CD4-positive, alpha-beta memory T cell (primary cell): ENCODE measurements around the gene NUP214. TPM values are rescaled to one million over a fixed set of nuclear protein-coding genes. Genes with fewer than 3 reads are reported as not detected.
A peak's percentile ranks its signal among the peaks of the same experiment; 100 is the strongest.

Experiments used
- CTCF ChIA-PET: fragments of 350-600 bp; sonication (Branson Sonifier 250); formaldehyde crosslinking; loops from one replicate; lab custom pipeline; 2021; ENCODE audit warnings: inconsistent platforms; ENCODE audit not compliant: partially characterized antibody; lab: Charles Lee
- POLR2A ChIA-PET: fragments of 350-600 bp; sonication (Branson Sonifier 250); formaldehyde crosslinking; loops from one replicate; lab custom pipeline; 2021; ENCODE audit not compliant: partially characterized antibody; lab: Charles Lee
- DNase-seq, 5 donors: peaks; one replicate each; pipeline versions ENCODE4 v3.0.0 to v3.0.0-alpha.2; 2020 to 2022; ENCODE audit warnings: mixed read lengths in 1 of 5
- H3K27ac ChIP-seq: one replicate; pipeline ENCODE4 v1.7.0; 2013; ENCODE audit warnings: low read depth, low read length
- H3K27me3 ChIP-seq: 2 replicates; pipeline ENCODE4 v1.7.0; 2013; ENCODE audit warnings: mild to moderate bottlenecking, low read length, moderate library complexity; ENCODE audit not compliant: insufficient read depth
- H3K36me3 ChIP-seq: 2 replicates; pipeline ENCODE4 v1.7.0; 2013; ENCODE audit warnings: mild to moderate bottlenecking, low read length, moderate library complexity; ENCODE audit not compliant: insufficient read depth
- H3K4me1 ChIP-seq: 2 replicates; pipeline ENCODE4 v1.7.0; 2013; ENCODE audit warnings: mild to moderate bottlenecking, low read length, moderate library complexity; ENCODE audit not compliant: insufficient read depth
- H3K4me3 ChIP-seq, 2 donors: one replicate each; pipeline ENCODE4 v1.7.0; 2013; ENCODE audit warnings: low read length in 2 of 2, mild to moderate bottlenecking in 1 of 2
- H3K9me3 ChIP-seq, 2 donors: one replicate each; pipeline ENCODE4 v1.7.0; 2013; ENCODE audit warnings: low read length in 2 of 2, control low read depth in 1 of 2; ENCODE audit not compliant: control insufficient read depth in 1 of 2
- H3K27ac Mint-ChIP-seq, 7 donors: one replicate each; pipeline ENCODE4 v1.8.0; 2020 to 2021; ENCODE audit warnings: mixed read lengths in 7 of 7, mild to moderate bottlenecking in 6 of 7, inconsistent platforms in 3 of 7, moderate library complexity in 3 of 7
- H3K27me3 Mint-ChIP-seq, 2 donors: one replicate each; pipeline ENCODE4 v1.8.0; 2020 to 2021; ENCODE audit warnings: mixed read lengths in 2 of 2
- H3K36me3 Mint-ChIP-seq, 2 donors: one replicate each; pipeline ENCODE4 v1.8.0; 2020 to 2021; ENCODE audit warnings: mixed read lengths in 2 of 2, inconsistent platforms in 1 of 2, mild to moderate bottlenecking in 1 of 2
- H3K4me1 Mint-ChIP-seq, 4 donors: one replicate each; pipeline ENCODE4 v1.8.0; 2020 to 2021; ENCODE audit warnings: mixed read lengths in 4 of 4, mild to moderate bottlenecking in 1 of 4
- H3K4me3 Mint-ChIP-seq, 8 donors: one replicate each; pipeline ENCODE4 v1.8.0; 2020 to 2021; ENCODE audit warnings: mixed read lengths in 8 of 8, mild to moderate bottlenecking in 7 of 8, moderate library complexity in 6 of 8, inconsistent platforms in 3 of 8
- H3K9me3 Mint-ChIP-seq, 8 donors: one replicate each; pipeline ENCODE4 v1.8.0; 2020 to 2021; ENCODE audit warnings: mixed read lengths in 8 of 8, mild to moderate bottlenecking in 5 of 8, inconsistent platforms in 3 of 8, moderate library complexity in 1 of 8
- intact Hi-C: fragments of 100-400 bp; cut with micrococcal nuclease; formaldehyde crosslinking; loops from one replicate; pipeline ENCODE4 v1.15.1; 2023
- polyA plus RNA-seq, 2 donors: library from polyadenylated mRNA; unstranded; fragments of 300-500 nt; fragmentation: Illumina TruSeq; gene quantifications; one replicate each; pipeline ENCODE4 v1.2.3, GENCODE V29; 2021
- total RNA-seq, 2 experiments: library from RNA; stranded (reverse); gene quantifications; one replicate each; pipeline ENCODE4 v1.2.3, GENCODE V29; 2021

Gene NUP214
- 10 to 100 TPM; 72.1 to 79.5 TPM for total RNA-seq
- polyA plus RNA-seq = 10 to 100 TPM in 1 of 2 donors, 1 to 10 TPM in 1; 6.6 to 22.3 TPM

DNA sequence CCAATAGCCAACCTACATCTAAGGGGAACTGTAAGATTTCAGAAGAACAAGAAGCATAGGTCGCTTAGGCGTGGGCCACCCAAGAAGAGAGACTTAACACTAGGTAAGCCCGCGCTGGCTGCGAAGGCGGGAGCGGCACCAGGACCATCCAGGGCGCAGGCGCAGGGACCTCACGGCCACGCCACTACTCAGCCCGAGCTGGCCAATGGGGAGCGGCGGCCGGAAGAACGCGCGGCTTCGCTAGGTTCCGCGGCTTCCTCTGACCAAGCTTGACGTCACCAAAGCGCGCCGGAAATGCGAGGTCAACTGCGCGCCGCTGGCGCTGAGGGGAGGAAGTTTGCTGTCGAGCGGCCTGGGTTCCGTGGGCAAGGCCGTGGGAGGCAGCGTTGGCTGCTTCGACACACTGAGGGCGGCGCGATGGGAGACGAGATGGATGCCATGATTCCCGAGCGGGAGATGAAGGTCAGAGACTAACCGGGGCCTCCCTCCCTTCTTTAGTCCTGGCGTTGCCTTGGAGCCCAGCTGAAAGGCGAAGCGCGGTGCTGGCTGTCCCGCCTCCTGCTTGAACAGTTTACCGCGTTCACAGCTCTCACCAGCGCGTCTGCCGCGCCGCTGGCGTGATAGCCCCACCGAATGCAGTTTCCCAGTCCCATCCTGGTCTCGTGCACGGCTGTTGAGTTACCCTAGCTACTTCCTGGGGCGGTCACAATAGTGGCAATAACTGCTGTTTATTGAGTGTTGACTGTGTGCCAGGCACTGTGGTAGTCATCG, at the start of gene NUP214:
NUP214 (plus strand) TSS at position 299 of the 771 bp plus-strand sequence; CDS start at position 418, 119 bp downstream.
- Histone ChIP-seq H3K27me3 (no peaks in the 10 kb centered on the region), H3K4me1 (peaks cover 17% of the 10 kb centered on the region), H3K27ac (peak within 1 kb of the TSS; percentile 90), H3K4me3 (peak within 1 kb of the TSS; percentile 85 to 95), H3K36me3 (peaks cover 31% of the 10 kb centered on the region), H3K9me3 (no peaks in the 10 kb centered on the region)
- H3K4me3 Mint-ChIP-seq = peak within 1 kb of the TSS; percentile 97 to 100 (median 99)
- intact Hi-C loops = loop anchor here (1.0 to 2.0 kb wide), 3 partner anchors 67 to 406 kb away; partner anchors contain the start of gene UCK1
- CTCF ChIA-PET = interaction anchor here (1.5 kb wide), 2 partner anchors 211 to 225 kb away, joined by 4 to 5 read pairs; no protein-coding TSS in a partner anchor
- POLR2A ChIA-PET = interaction anchor here (0.6 to 1.9 kb wide), 24 partner anchors 8 to 1545 kb away, joined by 3 to 8 read pairs (median 4); partner anchors contain the start of genes DDX31, EXOSC2 and GTF3C4
- H3K27ac Mint-ChIP-seq = peak within 1 kb of the TSS; percentile 99 to 100 (median 100)
- peaks cover 0 to 5% (median 0%) of the 10 kb centered on the region in 8 donors for H3K9me3 Mint-ChIP-seq
- peak; percentile 98 to 100 (median 99) for DNase-seq
- H3K4me1 Mint-ChIP-seq = peaks cover 20 to 42% (median 28%) of the 10 kb centered on the region in 4 donors
- H3K36me3 Mint-ChIP-seq = peaks cover 19 to 43% of the 10 kb centered on the region in 2 donors
- peaks cover 0 to 3% of the 10 kb centered on the region in 2 donors for H3K27me3 Mint-ChIP-seq

DNA sequence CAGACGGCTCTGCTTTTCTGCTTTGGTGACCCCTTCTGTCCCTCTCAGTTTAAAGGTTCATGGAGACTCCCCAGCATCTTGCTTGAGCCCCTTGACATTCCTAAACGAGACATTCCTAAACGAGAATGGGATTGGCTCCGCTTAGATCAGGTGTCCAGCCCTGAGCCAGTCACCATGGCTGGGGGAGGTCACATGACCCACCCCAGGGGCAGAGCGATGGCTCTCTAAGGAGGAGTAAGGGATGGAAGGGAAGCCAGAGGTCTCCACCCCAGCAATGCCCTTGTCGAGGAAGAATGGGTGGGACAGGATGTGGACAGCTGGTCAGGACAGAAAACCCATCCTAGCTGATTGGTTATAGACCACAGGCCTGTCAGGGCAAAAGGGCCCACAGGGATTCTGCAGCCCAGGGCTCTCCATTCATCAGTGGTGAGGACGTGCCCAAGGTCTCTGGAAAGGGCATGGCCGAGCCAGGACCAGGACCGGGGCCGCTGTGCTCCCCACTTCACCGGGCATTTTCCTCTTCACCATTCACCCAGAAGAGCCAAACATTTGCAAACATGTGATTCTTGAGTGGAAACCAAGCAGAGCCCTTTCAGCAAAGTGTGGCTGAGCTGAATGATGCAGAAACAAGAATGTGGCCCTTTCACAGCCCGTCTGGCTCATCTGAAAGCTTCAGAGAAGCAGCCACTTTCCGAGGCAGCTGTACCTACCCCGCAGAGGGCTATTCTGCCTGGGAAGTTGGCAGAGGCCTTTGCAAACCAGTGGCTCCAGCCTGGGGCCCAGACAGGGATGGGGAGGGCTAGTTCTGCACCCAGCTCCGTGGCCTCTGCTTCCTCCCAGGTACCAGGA, 48.8 kb upstream of the NUP214 start:
- no peaks in the 10 kb centered on the region for H3K9me3 ChIP-seq
- H3K4me1 ChIP-seq = no peaks in the 10 kb centered on the region
- Mint-ChIP-seq H3K27ac (no peak overlapping the region), H3K36me3 (no peaks in the 10 kb centered on the region), H3K9me3 (no peaks in the 10 kb centered on the region), H3K4me1 (no peaks in the 10 kb centered on the region), H3K4me3 (no peak overlapping the region), H3K27me3 (no peaks in the 10 kb centered on the region)
- no peak for DNase-seq
- ChIA-PET POLR2A (no interaction called here), CTCF (interaction anchor here (0.9 kb wide), 1 partner anchor 15 kb away, joined by 3 read pairs; no protein-coding TSS in a partner anchor)
- H3K36me3 ChIP-seq = no peaks in the 10 kb centered on the region
- no peak overlapping the region for H3K27ac ChIP-seq
- H3K4me3 ChIP-seq = no peak overlapping the region
- no peaks in the 10 kb centered on the region for H3K27me3 ChIP-seq
- intact Hi-C loops = no loop called here

- H3K9me3 ChIP-seq = no peaks in the 10 kb centered on the region
- Mint-ChIP-seq H3K4me3 (no peak overlapping the region), H3K27me3 (no peaks in the 10 kb centered on the region), H3K36me3 (no peaks in the 10 kb centered on the region), H3K27ac (no peak overlapping the region), H3K4me1 (no peaks in the 10 kb centered on the region), H3K9me3 (no peaks in the 10 kb centered on the region)
- ChIA-PET POLR2A (no interaction called here), CTCF (interaction anchor here (1.3 to 1.7 kb wide), 2 partner anchors 9 to 33 kb away, joined by 3 to 4 read pairs; no protein-coding TSS in a partner anchor)
- no peak overlapping the region for H3K27ac ChIP-seq
- H3K36me3 ChIP-seq = no peaks in the 10 kb centered on the region
- intact Hi-C loops = no loop called here
- H3K27me3 ChIP-seq = no peaks in the 10 kb centered on the region
- H3K4me1 ChIP-seq = no peaks in the 10 kb centered on the region
- DNase-seq = no peak
- no peak overlapping the region for H3K4me3 ChIP-seq
These were observed 46.7 kb upstream of the NUP214 start for GRCh38 chr9:131078427-131079366.

DNA sequence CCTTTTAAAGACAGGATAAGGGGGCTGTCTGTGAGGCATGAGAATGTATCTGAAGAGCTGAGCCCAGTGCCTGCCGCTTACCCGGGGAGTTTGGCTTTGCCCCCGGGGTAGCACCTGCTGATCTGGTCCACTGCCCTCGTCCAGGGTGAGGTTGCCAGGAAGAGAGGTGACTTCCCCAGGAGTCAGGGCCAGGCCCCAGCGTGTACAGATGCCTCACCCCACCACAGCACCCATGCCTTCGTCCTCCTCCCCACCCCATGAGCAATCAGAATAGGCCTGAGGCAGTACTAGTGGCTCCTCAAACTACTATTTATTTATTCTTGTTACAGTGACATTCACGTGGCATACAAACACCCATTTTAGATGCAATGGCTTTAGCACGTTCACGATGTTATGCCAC, 44.8 kb upstream of the NUP214 start:
- Mint-ChIP-seq H3K4me1 (peaks cover 0 to 2% (median 0%) of the 10 kb centered on the region in 4 donors), H3K27ac (no peak overlapping the region), H3K9me3 (no peaks in the 10 kb centered on the region), H3K36me3 (no peaks in the 10 kb centered on the region), H3K4me3 (no peak overlapping the region), H3K27me3 (no peaks in the 10 kb centered on the region)
- DNase-seq = no peak
- H3K27ac ChIP-seq = no peak overlapping the region
- no peak overlapping the region for H3K4me3 ChIP-seq
- H3K4me1 ChIP-seq = no peaks in the 10 kb centered on the region
- intact Hi-C loops = no loop called here
- ChIA-PET POLR2A (no interaction called here), CTCF (interaction anchor here (0.7 kb wide), 1 partner anchor 17 kb away, joined by 3 read pairs; no protein-coding TSS in a partner anchor)
- no peaks in the 10 kb centered on the region for H3K27me3 ChIP-seq
- H3K9me3 ChIP-seq = no peaks in the 10 kb centered on the region
- no peaks in the 10 kb centered on the region for H3K36me3 ChIP-seq

GRCh38 chr9:131081868-131082267, 43.5 kb upstream of the NUP214 start:
- peaks cover 0 to 2% (median 0%) of the 10 kb centered on the region in 4 donors for H3K4me1 Mint-ChIP-seq
- Histone ChIP-seq H3K9me3 (no peaks in the 10 kb centered on the region), H3K4me1 (no peaks in the 10 kb centered on the region), H3K27me3 (no peaks in the 10 kb centered on the region), H3K4me3 (no peak overlapping the region), H3K36me3 (no peaks in the 10 kb centered on the region), H3K27ac (no peak overlapping the region)
- ChIA-PET CTCF (no interaction called here), POLR2A (no interaction called here)
- no peaks in the 10 kb centered on the region for H3K36me3 Mint-ChIP-seq
- H3K27me3 Mint-ChIP-seq = no peaks in the 10 kb centered on the region
- DNase-seq = no peak
- intact Hi-C loops = no loop called here
- H3K27ac Mint-ChIP-seq = no peak overlapping the region
- H3K4me3 Mint-ChIP-seq = no peak overlapping the region
- H3K9me3 Mint-ChIP-seq = no peaks in the 10 kb centered on the region

DNA sequence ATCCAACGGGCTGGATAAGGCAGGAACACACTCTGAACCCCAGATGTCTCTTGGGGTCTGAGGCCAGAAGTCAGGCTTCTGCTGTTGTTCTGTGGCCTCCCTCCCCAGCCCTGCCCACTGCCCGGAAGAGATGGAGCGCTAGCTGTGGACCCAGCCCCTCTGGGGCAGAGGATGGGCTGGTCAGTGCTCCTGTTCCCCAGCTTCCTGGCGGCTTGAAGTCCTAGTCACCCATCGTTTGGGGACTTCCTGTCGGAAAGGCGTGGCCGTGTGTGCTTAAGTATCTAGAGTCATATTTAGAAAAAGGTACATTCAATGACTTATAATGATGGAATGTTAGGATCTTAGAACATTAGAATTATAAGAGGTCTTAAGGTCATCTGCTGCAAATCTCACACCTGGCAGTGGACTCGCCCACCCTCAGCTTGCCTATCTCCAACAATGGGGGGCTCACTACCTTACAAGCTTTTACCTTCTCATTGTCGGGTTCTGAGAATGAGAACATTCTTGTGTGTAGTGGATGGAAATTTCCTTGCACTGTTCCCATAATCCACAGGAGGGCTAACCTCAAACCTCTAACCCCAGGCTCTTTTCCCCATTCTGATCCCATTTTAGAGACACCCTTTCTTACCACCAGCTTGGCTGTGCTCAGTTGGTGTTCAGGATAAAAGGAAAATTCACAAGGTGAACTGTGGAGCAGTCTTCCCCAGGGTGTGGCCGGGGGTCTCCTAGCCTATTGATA, 42.4 kb upstream of the NUP214 start:
- H3K36me3 Mint-ChIP-seq = no peaks in the 10 kb centered on the region
- no peak overlapping the region for H3K4me3 ChIP-seq
- H3K36me3 ChIP-seq = no peaks in the 10 kb centered on the region
- no peak overlapping the region for H3K27ac Mint-ChIP-seq
- no peak overlapping the region for H3K4me3 Mint-ChIP-seq
- ChIA-PET CTCF (no interaction called here), POLR2A (no interaction called here)
- H3K4me1 ChIP-seq = no peaks in the 10 kb centered on the region
- intact Hi-C loops = no loop called here
- no peaks in the 10 kb centered on the region for H3K9me3 ChIP-seq
- H3K4me1 Mint-ChIP-seq = peaks cover 0 to 2% (median 0%) of the 10 kb centered on the region in 4 donors
- no peaks in the 10 kb centered on the region for H3K9me3 Mint-ChIP-seq
- H3K27me3 Mint-ChIP-seq = no peaks in the 10 kb centered on the region
- no peaks in the 10 kb centered on the region for H3K27me3 ChIP-seq
- H3K27ac ChIP-seq = no peak overlapping the region
- DNase-seq = no peak
